Frontal cortex (tissue), 4 donors: ENCODE measurements around the gene TFAP2A. TPM values are rescaled to one million over a fixed set of nuclear protein-coding genes. Genes with fewer than 3 reads are reported as not detected.

Source experiments
- DNase-seq, 2 donors: peaks; one replicate each; pipeline ENCODE4 v3.0.0; 2012; ENCODE audit warnings: low spot score in 2 of 2
- FAIRE-seq: peaks from 2 replicates; lab custom pipeline; 2012; peaks lifted over from hg19 to GRCh38; lab: Jason Lieb, UNC
- total RNA-seq: library from RNA; depleted of rRNA; stranded (reverse); fragments of >200 nt; gene quantifications from one replicate; pipeline ENCODE4 v1.2.3, GENCODE V29; 2014
- donor health status: control.
- donor health status: control.
- donor health status: control.

The TFAP2A gene
- total RNA-seq, 1 donor from 2014 or later: not detected

GRCh38 chr6:10386756-10387654 is 27.9 kb downstream of the TFAP2A start:
- no peak for DNase-seq
- FAIRE-seq: no peak

GRCh38 chr6:10386220-10386619 is 28.7 kb downstream of the TFAP2A start:
- DNase-seq: no peak
- no peak for FAIRE-seq

GRCh38 chr6:10385524-10386132 is 29.2 kb downstream of the TFAP2A start:
- FAIRE-seq: no peak

GRCh38 chr6:10384610-10385523 is 30.0 kb downstream of the TFAP2A start:
- FAIRE-seq (no peak), DNase-seq (no peak)

More at GRCh38 chr6:10385524-10386132, 29.2 kb downstream of the TFAP2A start:
- no peak for DNase-seq

- DNase-seq (peak in 1 of 2 donors; percentile 40), FAIRE-seq (no peak)
Observed at GRCh38 chr6:10384091-10384609, 30.7 kb downstream of the TFAP2A start.

GRCh38 chr6:10383331-10384090 is 31.4 kb downstream of the TFAP2A start:
- peak in 1 of 2 donors; percentile 45 for DNase-seq

GRCh38 chr6:10382728-10383330 is 32.0 kb downstream of the TFAP2A start:
- FAIRE-seq: no peak
- no peak for DNase-seq

More at GRCh38 chr6:10383331-10384090, 31.4 kb downstream of the TFAP2A start:
- FAIRE-seq: no peak

- DNase-seq: no peak
Observed at GRCh38 chr6:10382322-10382721, 32.6 kb downstream of the TFAP2A start.

GRCh38 chr6:10381830-10382208 is 33.1 kb downstream of the TFAP2A start:
- DNase-seq: no peak
- FAIRE-seq: no peak

More at GRCh38 chr6:10382322-10382721, 32.6 kb downstream of the TFAP2A start:
- FAIRE-seq: no peak

- FAIRE-seq (no peak), DNase-seq (peak in 1 of 2 donors; percentile 28)
Observed at GRCh38 chr6:10381133-10381829, 33.6 kb downstream of the TFAP2A start.

- no peak for DNase-seq
- FAIRE-seq: no peak
Observed at GRCh38 chr6:10375391-10375969, 39.4 kb downstream of the TFAP2A start.

- FAIRE-seq: no peak
- DNase-seq: no peak
Observed at GRCh38 chr6:10373642-10374359, 41.1 kb downstream of the TFAP2A start.

- FAIRE-seq: no peak
- no peak for DNase-seq
Observed at GRCh38 chr6:10369896-10370295, 45.0 kb downstream of the TFAP2A start.

- DNase-seq (no peak), FAIRE-seq (no peak)
Observed at GRCh38 chr6:10368861-10369260, 46.0 kb downstream of the TFAP2A start.

- no peak for FAIRE-seq
- DNase-seq: no peak
Observed at GRCh38 chr6:10363911-10364310, 51.0 kb downstream of the TFAP2A start.

GRCh38 chr6:10362300-10362699 is 52.6 kb downstream of the TFAP2A start:
- no peak for FAIRE-seq

GRCh38 chr6:10361428-10361827 is 53.4 kb downstream of the TFAP2A start:
- DNase-seq: no peak
- no peak for FAIRE-seq

More at GRCh38 chr6:10362300-10362699, 52.6 kb downstream of the TFAP2A start:
- DNase-seq: no peak
